GM12873 (cell line): ENCODE data around the gene BRIP1.

ENCODE experiments used
- CTCF ChIP-seq: IDR thresholded peaks from 2 replicates; pipeline ENCODE4 v1.5.1; 2012; ENCODE audit warnings: low read depth, mild to moderate bottlenecking, moderate library complexity, low read length, control low read depth; ENCODE audit not compliant: insufficient read depth; ENCODE audit errors: missing control alignments

BRIP1 gene

GRCh38 chr17:61646482-61646881, 216.8 kb downstream of the BRIP1 start:
- no peak for TF ChIP-seq CTCF

GRCh38 chr17:61645920-61646319, 217.4 kb downstream of the BRIP1 start:
- no peak for TF ChIP-seq CTCF

- no peak for TF ChIP-seq CTCF
Observed at GRCh38 chr17:61644800-61645774, 218.2 kb downstream of the BRIP1 start.

- TF ChIP-seq CTCF, result no peak
Observed at GRCh38 chr17:61642768-61643167, 220.6 kb downstream of the BRIP1 start.

- TF ChIP-seq CTCF, result no peak
Observed at GRCh38 chr17:61641715-61642114, 221.6 kb downstream of the BRIP1 start.

- TF ChIP-seq CTCF, result no peak
Observed at GRCh38 chr17:61641084-61641483, 222.2 kb downstream of the BRIP1 start.

- no peak for TF ChIP-seq CTCF
Observed at GRCh38 chr17:61639818-61640217, 223.5 kb downstream of the BRIP1 start.
